Stromal cell of bone marrow (primary cell): ENCODE results near the gene COPZ2.

Source experiments
- DNase-seq: peaks from one replicate; pipeline ENCODE4 v3.0.0-alpha.2; 2012; ENCODE audit warnings: low read depth

COPZ2 gene

GRCh38 chr17:47983492-47984223 lies 53.9 kb downstream of the COPZ2 start:
- no peak for DNase-seq

GRCh38 chr17:47982645-47983390 lies 54.8 kb downstream of the COPZ2 start:
- DNase-seq: no peak

GRCh38 chr17:47982091-47982617 lies 55.4 kb downstream of the COPZ2 start:
- no peak for DNase-seq

- no peak for DNase-seq
Measured at GRCh38 chr17:47981462-47981861, 56.1 kb downstream of the COPZ2 start.

GRCh38 chr17:47980541-47980940 lies 57.1 kb downstream of the COPZ2 start:
- DNase-seq: no peak

- no peak for DNase-seq
Measured at GRCh38 chr17:47978324-47978723, 59.3 kb downstream of the COPZ2 start.
